ENCODE data around the gene KNDC1. TPM values are rescaled to one million over a fixed set of nuclear protein-coding genes. Genes with fewer than 3 reads are reported as not detected.

The KNDC1 gene
- total RNA-seq, 3 donors from 2014 or later: 0.14 to 0.60 (median 0.32) TPM

GRCh38 chr10:133123050-133123745 is 36.8 kb upstream of the KNDC1 start:
- no peak overlapping the region for H3K4me3 ChIP-seq
- ATAC-seq (no peak), DNase-seq (peak in 2 of 3 donors; percentile 7 to 37)
- no peaks in the 10 kb centered on the region for H3K36me3 ChIP-seq (ENCODE audit: low read depth)
- H3K9me3 ChIP-seq: no peaks in the 10 kb centered on the region
- no peaks in the 10 kb centered on the region for H3K4me1 ChIP-seq (ENCODE audit: low read depth)
- no peak for TF ChIP-seq CTCF (IDR thresholded peaks at IDR 0.05)
- intact Hi-C loops (cut with DNase I, micrococcal nuclease): loop anchor here in 1 of 2 donors (10.0 kb wide), 1 partner anchor 288 kb away; no protein-coding TSS in a partner anchor

- Histone ChIP-seq H3K36me3 (ENCODE audit: low read depth) (no peaks in the 10 kb centered on the region), H3K4me3 (no peak overlapping the region), H3K9me3 (no peaks in the 10 kb centered on the region), H3K4me1 (ENCODE audit: low read depth) (no peaks in the 10 kb centered on the region)
- DNase-seq (peak in 1 of 3 donors; percentile 16), ATAC-seq (no peak)
- no peak for TF ChIP-seq CTCF (IDR thresholded peaks at IDR 0.05)
- intact Hi-C loops (cut with DNase I, micrococcal nuclease): loop anchor here in 1 of 2 donors (10.0 kb wide), 1 partner anchor 289 kb away; no protein-coding TSS in a partner anchor
These were observed 36.2 kb upstream of the KNDC1 start for GRCh38 chr10:133123746-133124356.

DNA sequence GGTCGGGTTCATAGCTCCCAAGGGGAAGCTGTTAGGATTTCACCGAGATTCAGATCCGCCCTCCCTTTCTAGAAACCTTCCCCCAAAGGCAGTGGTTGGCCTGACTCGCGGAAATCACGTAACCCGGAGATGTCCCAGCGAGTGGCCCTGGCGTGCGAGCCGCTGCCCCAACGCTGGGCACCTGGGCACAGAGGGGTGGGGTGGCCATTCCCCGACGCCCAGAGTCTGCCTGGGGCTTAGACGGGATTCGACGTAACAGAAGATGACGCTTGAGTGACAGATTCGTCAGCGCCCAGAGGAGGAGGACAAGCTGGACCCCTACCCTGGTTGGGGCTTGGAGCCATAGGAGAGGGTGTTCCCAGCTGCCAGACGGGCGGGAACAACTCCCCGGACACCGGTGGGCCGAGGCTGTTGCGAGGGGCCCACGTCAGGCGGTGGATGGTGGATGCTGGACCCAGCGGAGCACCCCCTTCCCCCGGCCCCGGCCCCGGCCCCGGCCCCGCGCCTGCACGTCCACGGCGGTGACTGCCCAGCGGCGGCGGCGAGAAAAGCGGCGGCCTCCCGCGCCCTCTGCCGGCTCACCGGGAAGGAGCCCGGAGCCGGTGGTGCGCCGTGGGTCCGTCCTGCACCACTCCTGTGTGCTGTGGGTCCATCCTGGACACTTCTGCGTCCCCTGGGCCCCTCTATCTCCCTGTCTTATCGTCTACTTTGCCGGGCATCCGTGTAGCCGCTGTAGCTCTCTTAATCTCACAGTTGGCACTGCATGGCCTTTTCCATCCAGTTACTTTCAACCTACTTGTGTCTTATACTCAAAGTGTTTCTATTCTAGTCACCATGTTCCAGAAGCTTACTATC is 35.4 kb upstream of the KNDC1 start:
- H3K4me1 ChIP-seq (ENCODE audit: low read depth): no peaks in the 10 kb centered on the region
- TF ChIP-seq CTCF (IDR thresholded peaks at IDR 0.05): no peak
- ATAC-seq (peak; percentile 65), DNase-seq (peak; percentile 23 to 49 (median 43))
- H3K36me3 ChIP-seq (ENCODE audit: low read depth): no peaks in the 10 kb centered on the region
- no peaks in the 10 kb centered on the region for H3K9me3 ChIP-seq
- no peak overlapping the region for H3K4me3 ChIP-seq
- intact Hi-C loops (cut with DNase I, micrococcal nuclease): loop anchor here in 1 of 2 donors (10.0 kb wide), 1 partner anchor 290 kb away; no protein-coding TSS in a partner anchor

DNA sequence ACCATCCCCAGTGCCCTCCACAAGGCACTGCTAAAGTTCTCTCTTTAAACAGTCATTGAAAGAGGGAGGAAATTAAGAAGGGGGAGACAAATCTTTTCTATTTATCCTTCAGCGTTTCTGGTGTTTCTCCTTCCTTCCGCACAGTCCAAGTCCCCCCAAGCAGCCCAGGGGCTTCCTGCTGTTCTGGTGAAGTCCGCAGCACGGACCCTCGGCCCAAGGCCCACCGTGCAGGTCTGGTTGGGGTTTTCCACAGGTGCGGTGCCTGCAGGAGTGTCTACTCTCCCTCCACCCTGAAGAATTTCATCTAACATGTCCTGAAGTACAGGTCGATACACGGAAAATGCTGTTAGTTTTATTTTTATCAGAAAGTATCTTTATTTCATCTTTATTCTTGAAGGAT is 34.1 kb upstream of the KNDC1 start:
- TF ChIP-seq CTCF (IDR thresholded peaks at IDR 0.05): no peak
- Histone ChIP-seq H3K4me3 (no peak overlapping the region), H3K4me1 (ENCODE audit: low read depth) (no peaks in the 10 kb centered on the region), H3K9me3 (no peaks in the 10 kb centered on the region), H3K36me3 (ENCODE audit: low read depth) (no peaks in the 10 kb centered on the region)
- intact Hi-C loops (cut with DNase I, micrococcal nuclease): loop anchor here in 1 of 2 donors (10.0 kb wide), 1 partner anchor 291 kb away; no protein-coding TSS in a partner anchor
- ATAC-seq: no peak
- DNase-seq: no peak

All from mucosa of descending colon (tissue), 3 donors.